H1 (cell line): ENCODE measurements around the gene CEP170. TPM values are rescaled to one million over a fixed set of nuclear protein-coding genes. Genes with fewer than 3 reads are reported as not detected.
"Not testable (repeated sequence)": the region's sequence is repeated elsewhere in the genome, so short reads cannot be mapped to it uniquely, and the experiment has no call there.

ENCODE experiments used
- CTCF ChIA-PET: fragments of 300-600 bp; sonication (Branson Sonifier 250); formaldehyde crosslinking; loops from one replicate; lab custom pipeline; 2021; ENCODE audit not compliant: partially characterized antibody; lab: Charles Lee
- POLR2A ChIA-PET: fragments of 300-600 bp; sonication (Branson Sonifier 250); formaldehyde crosslinking; loops from one replicate; lab custom pipeline; 2021; ENCODE audit warnings: inconsistent platforms; ENCODE audit not compliant: partially characterized antibody; lab: Charles Lee
- DNase-seq, 2 experiments: peaks; one replicate each; pipeline versions ENCODE4 v3.0.0 to v3.0.0-alpha.2; 2010 to 2022; ENCODE audit warnings: low spot score in 2 of 2, low read depth in 1 of 2, mixed read lengths in 1 of 2
- FAIRE-seq: peaks from 2 replicates; lab custom pipeline; 2011; peaks lifted over from hg19 to GRCh38; lab: Jason Lieb, UNC
- H2AFZ ChIP-seq: 2 replicates; pipeline ENCODE4 v1.8.1; 2012; ENCODE audit warnings: low read length, inconsistent platforms
- H2AK5ac ChIP-seq: 2 replicates; pipeline ENCODE4 v1.6.1; 2013; ENCODE audit warnings: low read depth, low read length
- H2BK120ac ChIP-seq: replicated peaks from 2 replicates; pipeline ENCODE3; 2013; ENCODE audit warnings: low read depth, low read length, inconsistent platforms
- H2BK12ac ChIP-seq: 2 replicates; pipeline ENCODE4 v1.6.1; 2013; ENCODE audit warnings: low read depth, low read length
- H2BK15ac ChIP-seq: 2 replicates; pipeline ENCODE4 v1.6.1; 2013; ENCODE audit warnings: low read length
- H2BK20ac ChIP-seq: 2 replicates; pipeline ENCODE4 v1.6.1; 2013; ENCODE audit warnings: low read length
- H2BK5ac ChIP-seq: 2 replicates; pipeline ENCODE4 v1.6.1; 2013; ENCODE audit warnings: low read depth, low read length
- H3K14ac ChIP-seq: 2 replicates; pipeline ENCODE4 v1.6.1; 2013; ENCODE audit warnings: inconsistent platforms; ENCODE audit not compliant: insufficient read length
- H3K18ac ChIP-seq: 2 replicates; pipeline ENCODE4 v1.6.1; 2013; ENCODE audit warnings: low read length; ENCODE audit errors: extremely low read depth
- H3K23ac ChIP-seq: 2 replicates; pipeline ENCODE4 v1.6.1; 2013; ENCODE audit warnings: inconsistent platforms; ENCODE audit not compliant: insufficient read length
- H3K23me2 ChIP-seq: 2 replicates; pipeline ENCODE4 v1.6.1; 2013; ENCODE audit warnings: low read depth, low read length
- H3K27ac ChIP-seq: 2 replicates; pipeline ENCODE4 v1.6.1; 2011; ENCODE audit warnings: low read depth, low read length, inconsistent platforms
- H3K27me3 ChIP-seq, 4 experiments: replicated peaks in 1 of 4; 1 replicate in 1 of 4; 2 replicates in 3 of 4; pipeline versions ENCODE4 v1.6.1 to v1.8.1; 2011 to 2013; ENCODE audit warnings: low read length in 3 of 4, mild to moderate bottlenecking in 3 of 4, inconsistent platforms in 2 of 4, mixed read lengths in 2 of 4, moderate library complexity in 1 of 4; ENCODE audit not compliant: control insufficient read depth in 3 of 4, insufficient read depth in 3 of 4; ENCODE audit errors: extremely low read depth in 1 of 4
- H3K36me3 ChIP-seq, 4 experiments: 2 replicates each; pipeline versions ENCODE4 v1.6.1 to v1.8.1; 2011 to 2013; ENCODE audit warnings: mild to moderate bottlenecking in 4 of 4, low read length in 3 of 4, moderate library complexity in 2 of 4, control low read depth in 1 of 4, inconsistent platforms in 1 of 4; ENCODE audit not compliant: insufficient read depth in 4 of 4, control insufficient read depth in 2 of 4
- H3K4ac ChIP-seq: replicated peaks from 2 replicates; pipeline ENCODE3; 2013; ENCODE audit warnings: low read length, low read depth, mixed read lengths, inconsistent platforms; ENCODE audit not compliant: insufficient read length
- H3K4me1 ChIP-seq, 4 experiments: replicated peaks in 1 of 4; 1 replicate in 1 of 4; 2 replicates in 3 of 4; pipeline versions ENCODE4 v1.6.1 to v1.8.1; 2011 to 2013; ENCODE audit warnings: low read length in 3 of 4, inconsistent platforms in 2 of 4, mixed read lengths in 1 of 4; ENCODE audit not compliant: insufficient read depth in 4 of 4, control insufficient read depth in 3 of 4
- H3K4me2 ChIP-seq, 2 experiments: 2 replicates each; pipeline versions ENCODE4 v1.6.1 to v1.8.1; 2011 to 2013; ENCODE audit warnings: low read depth in 2 of 2, low read length in 2 of 2, control low read depth in 1 of 2, inconsistent platforms in 1 of 2, mild to moderate bottlenecking in 1 of 2; ENCODE audit not compliant: insufficient read depth in 1 of 2
- H3K4me3 ChIP-seq, 4 experiments: fragments of 200-600, 300-600 bp in 1 of 4; sonication (generic), shearing (Covaris generic), sonication (Bioruptor Twin) in 1 of 4; 2 replicates each; pipeline versions ENCODE4 v1.5.1 to v1.8.1; 2011 to 2016; ENCODE audit warnings: low read length in 4 of 4, low read depth in 3 of 4, control low read depth in 2 of 4, inconsistent platforms in 2 of 4, mild to moderate bottlenecking in 2 of 4, mixed read lengths in 1 of 4, moderate library complexity in 1 of 4; ENCODE audit not compliant: insufficient read depth in 2 of 4; ENCODE audit errors: extremely low read depth in 1 of 4
- H3K56ac ChIP-seq: replicated peaks from 2 replicates; pipeline ENCODE3; 2013; ENCODE audit warnings: low read depth, mild to moderate bottlenecking, mixed read lengths, low read length, inconsistent platforms; ENCODE audit not compliant: insufficient read length
- H3K79me1 ChIP-seq: 2 replicates; pipeline ENCODE4 v1.6.1; 2013; ENCODE audit warnings: low read depth, low read length, control low read depth
- H3K79me2 ChIP-seq, 2 experiments: 2 replicates each; pipeline versions ENCODE4 v1.6.1 to v1.8.1; 2012 to 2013; ENCODE audit warnings: low read length in 2 of 2, mild to moderate bottlenecking in 2 of 2, inconsistent platforms in 1 of 2; ENCODE audit not compliant: insufficient read depth in 2 of 2, control insufficient read depth in 1 of 2
- H3K9ac ChIP-seq, 4 experiments: replicated peaks in 1 of 4; 1 replicate in 1 of 4; 2 replicates in 3 of 4; pipeline versions ENCODE4 v1.6.1 to v1.8.1; 2011 to 2013; ENCODE audit warnings: low read depth in 3 of 4, low read length in 3 of 4, control low read depth in 2 of 4, mild to moderate bottlenecking in 2 of 4, moderate library complexity in 2 of 4, inconsistent platforms in 1 of 4; ENCODE audit errors: extremely low read depth in 1 of 4
- H3K9me3 ChIP-seq, 2 experiments: 2 replicates each; pipeline versions ENCODE4 v1.6.1 to v1.8.1; 2012 to 2013; ENCODE audit warnings: mild to moderate bottlenecking in 2 of 2, moderate library complexity in 2 of 2, control low read depth in 1 of 2, inconsistent platforms in 1 of 2, low read depth in 1 of 2, low read length in 1 of 2, mixed read lengths in 1 of 2; ENCODE audit not compliant: insufficient read depth in 2 of 2
- H4K20me1 ChIP-seq, 2 experiments: replicated peaks in 1 of 2; 2 replicates each; pipeline versions ENCODE3 to v1.8.1; 2011 to 2013; ENCODE audit warnings: inconsistent platforms in 2 of 2, low read length in 2 of 2, mild to moderate bottlenecking in 1 of 2; ENCODE audit not compliant: insufficient read depth in 2 of 2, control insufficient read depth in 1 of 2
- H4K5ac ChIP-seq: 2 replicates; pipeline ENCODE4 v1.6.1; 2013; ENCODE audit warnings: low read length, low read depth, mixed read lengths, inconsistent platforms; ENCODE audit not compliant: insufficient read length
- H4K8ac ChIP-seq: 2 replicates; pipeline ENCODE4 v1.8.0; 2013; ENCODE audit warnings: mild to moderate bottlenecking, moderate library complexity, low read length, inconsistent platforms; ENCODE audit not compliant: insufficient read depth; ENCODE audit errors: extremely low read depth
- H4K91ac ChIP-seq: replicated peaks from 2 replicates; pipeline ENCODE3; 2013; ENCODE audit warnings: low read length, mixed read lengths, inconsistent platforms; ENCODE audit not compliant: insufficient read length
- WGBS, 2 experiments: shearing (Covaris generic) in 1 of 2; methylation state at CpG; one replicate each; pipeline versions ENCODE4 v1.1.6 to v1.1.7; 2013 to 2015; ENCODE audit warnings: low lambda C conversion rate in 2 of 2, mixed read lengths in 2 of 2, inconsistent platforms in 1 of 2, low coverage in 1 of 2, missing lambda C conversion rate in 1 of 2; ENCODE audit not compliant: insufficient replicate concordance in 2 of 2, insufficient coverage in 1 of 2, insufficient read length in 1 of 2; ENCODE audit errors: extremely low coverage in 1 of 2, missing lambda C conversion rate in 1 of 2; 5-methylcytosine and 5-hydroxymethylcytosine counted together
- polyA plus RNA-seq, 7 experiments: library from polyadenylated mRNA; depleted of rRNA in 3 of 7; stranded (reverse) in 5 of 7; unstranded in 2 of 7; fragments of >200 nt in 5 of 7; fragments of 200-250 nt in 2 of 7; gene quantifications; 1 replicate in 5 of 7; 2 replicates in 1 of 7; 4 replicates in 1 of 7; pipeline versions ENCODE4 v1.2.1 to v1.2.3, GENCODE V29; 2011 to 2013; ENCODE audit warnings: missing spikeins in 2 of 7, mixed read lengths in 2 of 7
- total RNA-seq: library from RNA; stranded (reverse); fragmentation: NEBNext Ultra II Directional; extraction: Animal tissue kit (Norgen Biotek cat#: 25700); gene quantifications from 2 replicates; pipeline ENCODE4 v1.2.1, GENCODE V29; 2021

The CEP170 gene
- total and polyA plus RNA-seq, 2 of the 8 experiments (the other 6 are each of a cell fraction or from before 2014, with no cell fraction given): 33.1 to 97.2 TPM

GRCh38 chr1:243118601-243119322, 136.3 kb downstream of the CEP170 start:
- H3K23ac ChIP-seq, H2BK12ac ChIP-seq, H4K8ac ChIP-seq, H3K79me2 ChIP-seq, H3K18ac ChIP-seq, H3K79me1 ChIP-seq, H3K4ac ChIP-seq, H2AFZ ChIP-seq, H3K14ac ChIP-seq, H3K4me1 ChIP-seq, FAIRE-seq, H3K4me2 ChIP-seq, H2BK5ac ChIP-seq, H3K9ac ChIP-seq, CTCF ChIA-PET, H4K91ac ChIP-seq, DNase-seq, H3K56ac ChIP-seq, H3K27ac ChIP-seq, H2AK5ac ChIP-seq, H2BK20ac ChIP-seq, H3K36me3 ChIP-seq, POLR2A ChIA-PET, H3K9me3 ChIP-seq, H3K4me3 ChIP-seq, H4K5ac ChIP-seq, H3K23me2 ChIP-seq, H2BK15ac ChIP-seq, H4K20me1 ChIP-seq, H3K27me3 ChIP-seq, H2BK120ac ChIP-seq: not testable (repeated sequence)
- 92% methylated on average over 5 of the region's 5 CpGs; no CpG with 5 or more reads in 1 of the 2 experiments for WGBS, 2 experiments

GRCh38 chr1:243116187-243116586, 138.9 kb downstream of the CEP170 start:
- H3K27me3 ChIP-seq, H2BK20ac ChIP-seq, H2BK120ac ChIP-seq, CTCF ChIA-PET, H3K23ac ChIP-seq, H3K4me2 ChIP-seq, H3K14ac ChIP-seq, DNase-seq, H4K91ac ChIP-seq, H3K79me1 ChIP-seq, H3K18ac ChIP-seq, H2BK15ac ChIP-seq, H4K5ac ChIP-seq, H2BK5ac ChIP-seq, H2AFZ ChIP-seq, H3K79me2 ChIP-seq, H2BK12ac ChIP-seq, H3K23me2 ChIP-seq, H3K4me3 ChIP-seq, H2AK5ac ChIP-seq, H3K56ac ChIP-seq, H4K8ac ChIP-seq, FAIRE-seq, H3K9ac ChIP-seq, H3K9me3 ChIP-seq, H3K4me1 ChIP-seq, H3K27ac ChIP-seq, H3K36me3 ChIP-seq, POLR2A ChIA-PET, H4K20me1 ChIP-seq, H3K4ac ChIP-seq: not testable (repeated sequence)
- 97% methylated on average over 7 of the region's 7 CpGs; no CpG with 5 or more reads in 1 of the 2 experiments for WGBS, 2 experiments
